Body of pancreas (tissue), 4 donors: ENCODE results near the gene RRAGC.

Experiments used
- CTCF ChIP-seq, 7 experiments: fragments of 450-650 bp in 4 of 7; fragments of 200-600 bp in 3 of 7; sonication (generic) in 3 of 7; IDR thresholded peaks; one replicate each; pipeline ENCODE4 v1.5.1; 2016 to 2019; ENCODE audit warnings: antibody characterized with exemption in 7 of 7
- POLR2A ChIP-seq, 3 donors: fragments of 450-650 bp; IDR thresholded peaks; one replicate each; pipeline ENCODE4 v1.6.1; 2016; ENCODE audit warnings: antibody characterized with exemption in 3 of 3, mild to moderate bottlenecking in 2 of 3

GRCh38 chr1:38905985-38906384 is 46.4 kb upstream of the RRAGC start:
- no peak for TF ChIP-seq CTCF (IDR thresholded peaks at IDR 0.05)
- TF ChIP-seq POLR2A (IDR thresholded peaks at IDR 0.05), result no peak
